Hepatocyte (in vitro differentiated cells): ENCODE data around the gene DMD. TPM values are rescaled to one million over a fixed set of nuclear protein-coding genes. Genes with fewer than 3 reads are reported as not detected.

Experiments
- DNase-seq: peaks from one replicate; pipeline ENCODE4 v3.0.0-alpha.2; 2016; ENCODE audit warnings: low spot score
- H2AFZ ChIP-seq: fragments of 200-600 bp; sonication (generic); 2 replicates; pipeline ENCODE4 v1.6.0; 2016; ENCODE audit warnings: antibody characterized with exemption, mild to moderate bottlenecking
- H3K27ac ChIP-seq: fragments of 200-600 bp; sonication (generic); 2 replicates; pipeline ENCODE4 v1.5.1; 2016; ENCODE audit warnings: mild to moderate bottlenecking
- H3K27me3 ChIP-seq: fragments of 200-600 bp; sonication (generic); 2 replicates; pipeline ENCODE4 v1.6.1; 2016
- H3K36me3 ChIP-seq: fragments of 200-600 bp; sonication (generic); replicated peaks from 2 replicates; pipeline ENCODE4 v1.5.1; 2016; ENCODE audit warnings: low read depth; ENCODE audit not compliant: insufficient read depth
- H3K4me1 ChIP-seq: fragments of 200-600 bp; sonication (generic); 2 replicates; pipeline ENCODE4 v1.5.1; 2016; ENCODE audit warnings: mild to moderate bottlenecking, moderate library complexity; ENCODE audit not compliant: insufficient read depth
- H3K4me2 ChIP-seq: fragments of 200-600 bp; sonication (generic); 2 replicates; pipeline ENCODE4 v1.6.0; 2016
- H3K4me3 ChIP-seq: fragments of 200-600 bp; sonication (generic); 2 replicates; pipeline ENCODE4 v1.5.1; 2016; ENCODE audit warnings: mild to moderate bottlenecking
- H3K79me2 ChIP-seq: fragments of 200-600 bp; sonication (generic); 2 replicates; pipeline ENCODE4 v1.6.0; 2017; ENCODE audit warnings: mild to moderate bottlenecking
- H3K9me2 ChIP-seq: fragments of 200-600 bp; sonication (generic); replicated peaks from 2 replicates; pipeline ENCODE4 v1.6.0; 2017; ENCODE audit warnings: mild to moderate bottlenecking; ENCODE audit not compliant: insufficient read depth
- H3K9me3 ChIP-seq: fragments of 200-600 bp; sonication (generic); 2 replicates; pipeline ENCODE4 v1.5.1; 2016; ENCODE audit warnings: low read depth, mild to moderate bottlenecking
- H4K20me1 ChIP-seq: fragments of 200-600 bp; sonication (generic); 2 replicates; pipeline ENCODE4 v1.6.0; 2016; ENCODE audit warnings: mild to moderate bottlenecking; ENCODE audit not compliant: insufficient read depth, poor library complexity, severe bottlenecking
- EZH2 ChIP-seq: fragments of 200-600 bp; sonication (generic); IDR thresholded peaks from 2 replicates; pipeline ENCODE4 v1.6.1; 2016; ENCODE audit warnings: antibody characterized with exemption, mild to moderate bottlenecking, borderline replicate concordance
- EZH2phosphoT487 ChIP-seq: fragments of 200-600 bp; sonication (generic); IDR thresholded peaks from one replicate; pipeline ENCODE4 v1.6.1; 2018; ENCODE audit warnings: antibody characterized with exemption, mild to moderate bottlenecking, low read depth, moderate library complexity; ENCODE audit not compliant: unreplicated experiment, severe bottlenecking
- WGBS: methylation state at CpG from one replicate; pipeline ENCODE4 v1.1.6; 2016; ENCODE audit warnings: low lambda C conversion rate; ENCODE audit errors: missing lambda C conversion rate; 5-methylcytosine and 5-hydroxymethylcytosine counted together
- polyA plus RNA-seq: library from polyadenylated mRNA; unstranded; fragments of >200 nt; fragmentation: Nextera tagmentation; extraction: Ambion mirVana; gene quantifications from 2 replicates; pipeline ENCODE4 v1.2.1, GENCODE V29; 2016
- total RNA-seq: library from RNA; depleted of rRNA; stranded (reverse); fragments of >200 nt; gene quantifications from 2 replicates; pipeline ENCODE4 v1.2.3, GENCODE V29; 2014
- TF ChIP-seq, protein P1 (sequence below): fragments of 200-600 bp; sonication (generic); IDR thresholded peaks from 2 replicates; pipeline ENCODE4 v1.5.1; 2016; ENCODE audit warnings: antibody characterized with exemption, mild to moderate bottlenecking; ENCODE audit not compliant: poor library complexity

DMD gene
- total and polyA plus RNA-seq, 2 experiments from 2014 or later, result 14.2 to 27.8 TPM

DNA sequence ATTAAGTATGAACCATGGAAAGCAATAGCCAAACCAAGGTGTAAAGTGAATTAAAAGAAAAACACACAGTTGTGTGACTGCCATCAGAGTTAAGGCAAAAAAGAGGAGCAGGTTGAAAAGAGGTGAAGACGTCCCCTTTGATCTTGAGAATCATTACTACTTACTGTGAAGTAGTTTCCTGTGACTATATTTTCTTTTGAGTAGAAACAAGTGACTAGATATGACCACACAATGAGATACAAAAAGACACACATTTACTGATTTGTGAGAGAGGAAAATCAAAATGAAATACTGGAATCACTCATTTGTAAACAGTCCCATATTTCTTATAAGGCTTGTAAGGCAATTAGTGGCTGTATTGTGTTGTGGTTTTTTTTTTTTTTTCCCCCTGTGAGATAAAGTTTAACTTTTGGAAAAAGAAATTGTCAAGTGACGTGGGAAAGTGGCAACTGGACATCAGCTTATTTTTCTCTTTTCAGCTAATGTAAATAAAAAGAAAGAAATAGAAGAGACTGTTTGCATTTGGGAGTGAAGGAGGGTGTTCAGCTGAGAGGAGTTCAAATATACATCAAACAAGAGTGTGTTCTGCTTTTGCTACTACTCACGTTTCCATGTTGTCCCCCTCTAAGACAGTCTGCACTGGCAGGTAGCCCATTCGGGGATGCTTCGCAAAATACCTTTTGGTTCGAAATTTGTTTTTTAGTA, 2033.1 kb downstream of the DMD start:
- H3K36me3 ChIP-seq, result no peaks in the 10 kb centered on the region
- H3K27ac ChIP-seq, result no peak overlapping the region
- no peaks in the 10 kb centered on the region for H3K9me3 ChIP-seq
- no peak overlapping the region for H2AFZ ChIP-seq
- DNase-seq, result no peak
- H3K79me2 ChIP-seq, result no peaks in the 10 kb centered on the region
- no peaks in the 10 kb centered on the region for H3K9me2 ChIP-seq
- no peaks in the 10 kb centered on the region for H3K27me3 ChIP-seq
- H4K20me1 ChIP-seq, result no peaks in the 10 kb centered on the region
- no peak for TF ChIP-seq EZH2phosphoT487
- TF ChIP-seq, protein P1, sequence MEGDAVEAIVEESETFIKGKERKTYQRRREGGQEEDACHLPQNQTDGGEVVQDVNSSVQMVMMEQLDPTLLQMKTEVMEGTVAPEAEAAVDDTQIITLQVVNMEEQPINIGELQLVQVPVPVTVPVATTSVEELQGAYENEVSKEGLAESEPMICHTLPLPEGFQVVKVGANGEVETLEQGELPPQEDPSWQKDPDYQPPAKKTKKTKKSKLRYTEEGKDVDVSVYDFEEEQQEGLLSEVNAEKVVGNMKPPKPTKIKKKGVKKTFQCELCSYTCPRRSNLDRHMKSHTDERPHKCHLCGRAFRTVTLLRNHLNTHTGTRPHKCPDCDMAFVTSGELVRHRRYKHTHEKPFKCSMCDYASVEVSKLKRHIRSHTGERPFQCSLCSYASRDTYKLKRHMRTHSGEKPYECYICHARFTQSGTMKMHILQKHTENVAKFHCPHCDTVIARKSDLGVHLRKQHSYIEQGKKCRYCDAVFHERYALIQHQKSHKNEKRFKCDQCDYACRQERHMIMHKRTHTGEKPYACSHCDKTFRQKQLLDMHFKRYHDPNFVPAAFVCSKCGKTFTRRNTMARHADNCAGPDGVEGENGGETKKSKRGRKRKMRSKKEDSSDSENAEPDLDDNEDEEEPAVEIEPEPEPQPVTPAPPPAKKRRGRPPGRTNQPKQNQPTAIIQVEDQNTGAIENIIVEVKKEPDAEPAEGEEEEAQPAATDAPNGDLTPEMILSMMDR, result no peak
- TF ChIP-seq EZH2, result no peak
- no peak overlapping the region for H3K4me3 ChIP-seq
- no peaks in the 10 kb centered on the region for H3K4me1 ChIP-seq
- 73% methylated on average over 6 of the region's 6 CpGs for WGBS
- no peak overlapping the region for H3K4me2 ChIP-seq

DNA sequence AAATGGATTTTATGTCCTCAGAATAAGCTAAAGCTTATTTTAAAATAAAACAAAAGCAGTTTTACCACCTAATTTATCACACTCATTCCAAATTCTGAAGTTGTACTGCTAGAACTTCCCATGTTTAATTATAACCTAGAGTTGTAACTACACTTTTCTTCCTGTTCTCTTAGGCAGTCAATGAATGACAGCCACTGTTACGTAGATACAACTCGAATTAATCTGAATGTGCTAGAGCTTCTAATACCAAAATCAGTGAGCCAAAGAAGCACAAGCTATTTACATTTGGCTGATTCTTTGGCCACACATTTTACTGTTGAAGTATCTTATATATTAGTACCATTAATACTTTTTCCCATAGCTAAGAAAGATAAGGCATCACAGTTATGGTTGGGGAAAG, 2040.6 kb downstream of the DMD start:
- H3K4me1 ChIP-seq, result no peaks in the 10 kb centered on the region

DNA sequence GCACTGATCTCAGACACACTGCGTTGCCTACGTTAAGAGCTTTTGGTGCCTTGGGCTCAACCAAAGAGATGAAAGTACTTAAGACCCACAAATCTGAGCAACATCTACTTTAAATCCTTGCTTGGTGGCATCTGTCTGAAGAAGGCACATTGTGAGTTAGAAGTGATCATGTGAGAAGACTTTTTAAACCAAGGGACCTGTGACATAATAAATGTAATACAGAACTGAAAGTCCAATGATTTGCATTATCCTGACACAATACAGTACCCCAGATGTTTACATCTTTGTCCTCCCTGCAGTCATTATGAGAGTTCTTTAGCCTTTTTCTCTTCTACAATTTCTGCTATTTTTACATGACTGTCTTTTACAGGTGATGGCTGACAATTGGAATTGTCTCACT, 2042.8 kb downstream of the DMD start:
- H4K20me1 ChIP-seq, result no peaks in the 10 kb centered on the region
- H3K4me3 ChIP-seq, result no peak overlapping the region
- H3K27ac ChIP-seq, result no peak overlapping the region
- no peak for DNase-seq
- no peak overlapping the region for H2AFZ ChIP-seq
- H3K4me1 ChIP-seq, result peaks cover 6% of the 10 kb centered on the region
- 85% methylated on average over 2 of the region's 2 CpGs for WGBS
- no peaks in the 10 kb centered on the region for H3K36me3 ChIP-seq
- TF ChIP-seq EZH2, result no peak
- TF ChIP-seq, protein P1, result no peak
- H3K4me2 ChIP-seq, result no peak overlapping the region
- H3K9me3 ChIP-seq, result no peaks in the 10 kb centered on the region
- no peaks in the 10 kb centered on the region for H3K79me2 ChIP-seq
- H3K9me2 ChIP-seq, result no peaks in the 10 kb centered on the region
- no peaks in the 10 kb centered on the region for H3K27me3 ChIP-seq

More for the DNA sequence above, 2040.6 kb downstream of the DMD start:
- Histone ChIP-seq H3K9me2 (no peaks in the 10 kb centered on the region), H2AFZ (no peak overlapping the region), H3K4me3 (no peak overlapping the region), H3K79me2 (no peaks in the 10 kb centered on the region), H3K27ac (no peak overlapping the region), H4K20me1 (no peaks in the 10 kb centered on the region), H3K36me3 (no peaks in the 10 kb centered on the region), H3K27me3 (no peaks in the 10 kb centered on the region), H3K4me2 (no peak overlapping the region), H3K9me3 (no peaks in the 10 kb centered on the region)
- no peak for DNase-seq
- TF ChIP-seq EZH2 (no peak), EZH2phosphoT487 (no peak)
- TF ChIP-seq, protein P1, result no peak
- WGBS, result 67% methylated on average over 2 of the region's 2 CpGs
